Esophagus squamous epithelium (tissue), 4 donors: ENCODE measurements around the gene ITM2A.

Source experiments
- CTCF ChIP-seq, 6 experiments: fragments of 450-650 bp in 4 of 6; fragments of 200-600 bp in 2 of 6; sonication (generic) in 2 of 6; IDR thresholded peaks; one replicate each; pipeline ENCODE4 v1.5.1; 2016 to 2019; ENCODE audit warnings: antibody characterized with exemption in 6 of 6, mild to moderate bottlenecking in 4 of 6, moderate library complexity in 4 of 6
- POLR2A ChIP-seq, 4 donors: fragments of 450-650 bp; IDR thresholded peaks; one replicate each; pipeline ENCODE4 v1.6.1; 2017; ENCODE audit warnings: antibody characterized with exemption in 4 of 4, mild to moderate bottlenecking in 4 of 4, moderate library complexity in 3 of 4

GRCh38 chrX:79413963-79414362, 46.8 kb upstream of the ITM2A start:
- TF ChIP-seq CTCF (IDR thresholded peaks at IDR 0.05) (no peak), POLR2A (IDR thresholded peaks at IDR 0.05) (no peak)
